Astrocyte (in vitro differentiated cells and primary cell): ENCODE results near the gene POTEB.
"Not testable (repeated sequence)": the region's sequence is repeated elsewhere in the genome, so short reads cannot be mapped to it uniquely, and the experiment has no call there.

Source experiments
- CTCF ChIP-seq: IDR thresholded peaks from 2 replicates; pipeline ENCODE4 v1.5.1; 2011; ENCODE audit warnings: low read depth, mild to moderate bottlenecking, inconsistent platforms, low read length, moderate library complexity; ENCODE audit not compliant: insufficient read depth
- EZH2 ChIP-seq: IDR thresholded peaks from 2 replicates; pipeline ENCODE4 v1.6.1; 2012; ENCODE audit warnings: mild to moderate bottlenecking, low read length, inconsistent platforms; ENCODE audit not compliant: insufficient read depth

- TF ChIP-seq CTCF, EZH2: not testable (repeated sequence)
Measured at GRCh38 chr15:21838831-21839230, 38.7 kb downstream of the POTEB start.
